ENCODE measurements around the gene HNRNPUL1. TPM values are rescaled to one million over a fixed set of nuclear protein-coding genes. Genes with fewer than 3 reads are reported as not detected.
A peak's percentile ranks its signal among the peaks of the same experiment; 100 is the strongest.

HNRNPUL1 gene
- total RNA-seq, 1 experiment from 2014 or later: 201 TPM

GRCh38 chr19:41221514-41222205 is 42.5 kb upstream of the HNRNPUL1 start:
- Histone ChIP-seq H3K79me2 (ENCODE audit: insufficient read depth, low read length) (peaks cover 53% of the 10 kb centered on the region), H3K4me1 (ENCODE audit: control insufficient read depth in 1 of 2, insufficient read depth in 2 of 2, low read length in 2 of 2) (peaks cover 49 to 91% of the 10 kb centered on the region in 2 experiments)
- POLR2A ChIA-PET: interaction anchor here (1.2 kb wide), 1 partner anchor 42 kb away, joined by 5 read pairs; the partner anchor contains the start of gene HNRNPUL1

GRCh38 chr19:41222240-41222639 is 41.9 kb upstream of the HNRNPUL1 start:
- ChIA-PET POLR2A (interaction anchor here (2.2 kb wide), 1 partner anchor 41 kb away, joined by 7 read pairs; no protein-coding TSS in a partner anchor), CTCF (no interaction called here), RAD21 (ENCODE audit: low non-redundant PET in 1 of 2, low total read pairs in 2 of 2, uncharacterized antibody in 2 of 2, unreplicated experiment in 2 of 2) (no interaction called here)
- Histone ChIP-seq H3K4me2 (ENCODE audit: low read length) (peak overlapping the region; percentile 98), H3K79me2 (ENCODE audit: insufficient read depth, low read length) (peaks cover 53% of the 10 kb centered on the region), H3K9me3 (ENCODE audit: control insufficient read depth in 1 of 2, insufficient read depth in 1 of 2, low read depth in 1 of 2, low read length in 2 of 2) (no peaks in the 10 kb centered on the region), H4K20me1 (ENCODE audit: insufficient read depth) (no peaks in the 10 kb centered on the region), H3K27ac (ENCODE audit: low read depth, low read length) (peak overlapping the region; percentile 98), H3K27me3 (ENCODE audit: insufficient read depth, low read length) (no peaks in the 10 kb centered on the region), H3K4me1 (ENCODE audit: control insufficient read depth in 1 of 2, insufficient read depth in 2 of 2, low read length in 2 of 2) (peaks cover 55 to 91% of the 10 kb centered on the region in 2 experiments), H3K9me2 (ENCODE audit: insufficient read depth) (no peaks in the 10 kb centered on the region), H3K9ac (ENCODE audit: low read length) (peak overlapping the region; percentile 11; the same call in 1 of the 2 replicates), H2AFZ (ENCODE audit: low read depth, low read length, poor library complexity, severe bottlenecking) (no peak overlapping the region), H3K36me3 (ENCODE audit: control insufficient read depth in 1 of 2, insufficient read depth in 2 of 2, low read length in 2 of 2) (peaks cover 0 to 18% of the 10 kb centered on the region in 2 experiments; a peak in 1 of 4 replicates), H3K4me3 (replicated peaks in 1 of 2; ENCODE audit: low read depth in 1 of 2, low read length in 2 of 2) (no peak overlapping the region)
- ATAC-seq (no peak), DNase-seq (ENCODE audit: low read depth, low spot score) (no peak)
- TF ChIP-seq ELF1 (IDR thresholded peaks at IDR 0.05; ENCODE audit: borderline replicate concordance, low read depth) (no peak), ZFX (IDR thresholded peaks at IDR 0.05) (no peak), EZH2 (IDR thresholded peaks at IDR 0.05) (no peak), SP1 (IDR thresholded peaks at IDR 0.05; ENCODE audit: low read depth) (no peak), JUND (IDR thresholded peaks at IDR 0.05) (no peak)
- TF ChIP-seq, protein P1, sequence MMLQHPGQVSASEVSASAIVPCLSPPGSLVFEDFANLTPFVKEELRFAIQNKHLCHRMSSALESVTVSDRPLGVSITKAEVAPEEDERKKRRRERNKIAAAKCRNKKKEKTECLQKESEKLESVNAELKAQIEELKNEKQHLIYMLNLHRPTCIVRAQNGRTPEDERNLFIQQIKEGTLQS (IDR thresholded peaks at IDR 0.05): no peak
- intact Hi-C loops (cut with micrococcal nuclease): no loop called here
- no TSS peak for BruUV-seq (replicated peaks)

More at GRCh38 chr19:41221514-41222205, 42.5 kb upstream of the HNRNPUL1 start:
- DNase-seq (ENCODE audit: low read depth, low spot score) (no peak), ATAC-seq (no peak)
- Histone ChIP-seq H3K9me3 (ENCODE audit: control insufficient read depth in 1 of 2, insufficient read depth in 1 of 2, low read depth in 1 of 2, low read length in 2 of 2) (no peaks in the 10 kb centered on the region), H3K9ac (ENCODE audit: low read length) (peak overlapping the region; percentile 89; the same call in 1 of the 2 replicates), H3K9me2 (ENCODE audit: insufficient read depth) (no peaks in the 10 kb centered on the region), H3K4me2 (ENCODE audit: low read length) (peak overlapping the region; percentile 98), H3K27ac (ENCODE audit: low read depth, low read length) (peak overlapping the region; percentile 98), H3K36me3 (ENCODE audit: control insufficient read depth in 1 of 2, insufficient read depth in 2 of 2, low read length in 2 of 2) (peaks cover 0 to 18% of the 10 kb centered on the region in 2 experiments; a peak in 1 of 4 replicates), H3K27me3 (ENCODE audit: insufficient read depth, low read length) (no peaks in the 10 kb centered on the region), H2AFZ (ENCODE audit: low read depth, low read length, poor library complexity, severe bottlenecking) (no peak overlapping the region), H3K4me3 (replicated peaks in 1 of 2; ENCODE audit: low read depth in 1 of 2, low read length in 2 of 2) (no peak overlapping the region), H4K20me1 (ENCODE audit: insufficient read depth) (no peaks in the 10 kb centered on the region)
- intact Hi-C loops (cut with micrococcal nuclease): no loop called here
- RAD21 ChIA-PET (ENCODE audit: low non-redundant PET in 1 of 2, low total read pairs in 2 of 2, uncharacterized antibody in 2 of 2, unreplicated experiment in 2 of 2): no interaction called here
- BruUV-seq (replicated peaks): no TSS peak
- CTCF ChIA-PET: interaction anchor here (0.6 to 1.8 kb wide), 3 partner anchors 17 to 41 kb away, joined by 3 to 7 read pairs (median 7); no protein-coding TSS in a partner anchor
- TF ChIP-seq ZNF274 (IDR thresholded peaks at IDR 0.05; ENCODE audit: low read depth, low read length) (no peak), SP1 (IDR thresholded peaks at IDR 0.05; ENCODE audit: low read depth) (no peak)

All from HCT116 (cell line).